ENCODE results near the gene KCNA10.
A peak's percentile ranks its signal among the peaks of the same experiment; 100 is the strongest.

Gene KCNA10

GRCh38 chr1:110501488-110502132 is 17.4 kb downstream of the KCNA10 start:
- DNase-seq: no peak

- no peak for DNase-seq
Observed at GRCh38 chr1:110498270-110498669, 20.7 kb downstream of the KCNA10 start.

GRCh38 chr1:110495926-110496600 is 22.9 kb downstream of the KCNA10 start:
- peak in 51 of 56 donors; percentile 5 to 92 (median 56) for DNase-seq

- no peak for DNase-seq
Observed at GRCh38 chr1:110494522-110495406, 24.2 kb downstream of the KCNA10 start.

GRCh38 chr1:110494036-110494435 is 24.9 kb downstream of the KCNA10 start:
- DNase-seq: no peak

- no peak for DNase-seq
Observed at GRCh38 chr1:110493059-110493699, 25.8 kb downstream of the KCNA10 start.

- DNase-seq: no peak
Observed at GRCh38 chr1:110492573-110492972, 26.4 kb downstream of the KCNA10 start.

- peak in 13 of 56 donors; percentile 14 to 76 (median 46) for DNase-seq
Observed at GRCh38 chr1:110490791-110491451, 28.1 kb downstream of the KCNA10 start.

- DNase-seq: no peak
Observed at GRCh38 chr1:110489973-110490542, 28.9 kb downstream of the KCNA10 start.

- DNase-seq: no peak
Observed at GRCh38 chr1:110489406-110489805, 29.6 kb downstream of the KCNA10 start.

GRCh38 chr1:110488867-110489266 is 30.1 kb downstream of the KCNA10 start:
- no peak for DNase-seq

GRCh38 chr1:110488161-110488560 is 30.8 kb downstream of the KCNA10 start:
- no peak for DNase-seq

GRCh38 chr1:110487726-110488125 is 31.2 kb downstream of the KCNA10 start:
- no peak for DNase-seq

- no peak for DNase-seq
Observed at GRCh38 chr1:110485725-110486124, 33.2 kb downstream of the KCNA10 start.

- DNase-seq: no peak
Observed at GRCh38 chr1:110484801-110485200, 34.2 kb downstream of the KCNA10 start.

GRCh38 chr1:110483308-110483685 is 35.7 kb downstream of the KCNA10 start:
- peak in 1 of 56 donors; percentile 24 for DNase-seq

- peak in 1 of 56 donors; percentile 4 for DNase-seq
Observed at GRCh38 chr1:110482662-110483307, 36.2 kb downstream of the KCNA10 start.

- DNase-seq: no peak
Observed at GRCh38 chr1:110481968-110482623, 36.9 kb downstream of the KCNA10 start.

GRCh38 chr1:110480356-110481096 is 38.4 kb downstream of the KCNA10 start:
- no peak for DNase-seq
